ENCODE data around the gene GTF2A1.

The GTF2A1 gene

GRCh38 chr14:81222126-81222525 is 1.4 kb upstream of the GTF2A1 start:
- no peak for DNase-seq (ENCODE audit: low read depth)
- H3K4me3 ChIP-seq (ENCODE audit: low read depth, low read length), result no peak overlapping the region
- TF ChIP-seq MYC (IDR thresholded peaks at IDR 0.05; ENCODE audit: low read depth, low read length) (no peak), MAX (IDR thresholded peaks at IDR 0.05; ENCODE audit: low read depth, low read length) (no peak), POLR2A (IDR thresholded peaks at IDR 0.05; ENCODE audit: extremely low read depth, insufficient read length) (no peak), CTCF (IDR thresholded peaks at IDR 0.05; ENCODE audit: low read depth, low read length) (no peak)

GRCh38 chr14:81221579-81222102 is 882 bp upstream of the GTF2A1 start:
- TF ChIP-seq CTCF (IDR thresholded peaks at IDR 0.05; ENCODE audit: low read depth, low read length) (no peak), MYC (IDR thresholded peaks at IDR 0.05; ENCODE audit: low read depth, low read length) (no peak), MAX (IDR thresholded peaks at IDR 0.05; ENCODE audit: low read depth, low read length) (no peak), POLR2A (IDR thresholded peaks at IDR 0.05; ENCODE audit: extremely low read depth, insufficient read length) (no peak)
- DNase-seq (ENCODE audit: low read depth), result peak; percentile 16
- H3K4me3 ChIP-seq (ENCODE audit: low read depth, low read length), result peak overlapping the region; percentile 53

- TF ChIP-seq MYC (IDR thresholded peaks at IDR 0.05; ENCODE audit: low read depth, low read length) (no peak), MAX (IDR thresholded peaks at IDR 0.05; ENCODE audit: low read depth, low read length) (no peak), CTCF (IDR thresholded peaks at IDR 0.05; ENCODE audit: low read depth, low read length) (no peak), POLR2A (IDR thresholded peaks at IDR 0.05; ENCODE audit: extremely low read depth, insufficient read length) (no peak)
- H3K4me3 ChIP-seq (ENCODE audit: low read depth, low read length), result peak overlapping the region; percentile 82
- no peak for DNase-seq (ENCODE audit: low read depth)
These were observed 254 bp downstream of the GTF2A1 start for GRCh38 chr14:81220580-81220829.

- TF ChIP-seq MAX (IDR thresholded peaks at IDR 0.05; ENCODE audit: low read depth, low read length) (no peak), POLR2A (IDR thresholded peaks at IDR 0.05; ENCODE audit: extremely low read depth, insufficient read length) (no peak), MYC (IDR thresholded peaks at IDR 0.05; ENCODE audit: low read depth, low read length) (no peak), CTCF (IDR thresholded peaks at IDR 0.05; ENCODE audit: low read depth, low read length) (no peak)
- peak; percentile 56 for DNase-seq (ENCODE audit: low read depth)
- peak overlapping the region; percentile 85 for H3K4me3 ChIP-seq (ENCODE audit: low read depth, low read length)
These were observed 790 bp downstream of the GTF2A1 start for GRCh38 chr14:81219759-81220579.

GRCh38 chr14:81219210-81219758 is 1.5 kb downstream of the GTF2A1 start:
- peak; percentile 44; the same call in 1 of the 2 replicates for TF ChIP-seq MAX (IDR thresholded peaks at IDR 0.05; ENCODE audit: low read depth, low read length)
- peak; percentile 88 for TF ChIP-seq POLR2A (IDR thresholded peaks at IDR 0.05; ENCODE audit: extremely low read depth, insufficient read length)
- no peak for TF ChIP-seq CTCF (IDR thresholded peaks at IDR 0.05; ENCODE audit: low read depth, low read length)
- peak; percentile 19; the same call in 1 of the 2 replicates for TF ChIP-seq MYC (IDR thresholded peaks at IDR 0.05; ENCODE audit: low read depth, low read length)
- peak; percentile 95 for DNase-seq (ENCODE audit: low read depth)
- H3K4me3 ChIP-seq (ENCODE audit: low read depth, low read length), result peak overlapping the region; percentile 85

Data from NB4 (cell line).